HG02943 (cell line): ENCODE measurements around the gene GABRR3.

Source experiments
- ATAC-seq: cut with Tn5 transposase; IDR thresholded peaks from one replicate; pipeline ENCODE4 v1.9.1; 2021; ENCODE audit warnings: mild to moderate bottlenecking, low read depth, moderate library complexity; ENCODE audit not compliant: unreplicated experiment

The GABRR3 gene

DNA sequence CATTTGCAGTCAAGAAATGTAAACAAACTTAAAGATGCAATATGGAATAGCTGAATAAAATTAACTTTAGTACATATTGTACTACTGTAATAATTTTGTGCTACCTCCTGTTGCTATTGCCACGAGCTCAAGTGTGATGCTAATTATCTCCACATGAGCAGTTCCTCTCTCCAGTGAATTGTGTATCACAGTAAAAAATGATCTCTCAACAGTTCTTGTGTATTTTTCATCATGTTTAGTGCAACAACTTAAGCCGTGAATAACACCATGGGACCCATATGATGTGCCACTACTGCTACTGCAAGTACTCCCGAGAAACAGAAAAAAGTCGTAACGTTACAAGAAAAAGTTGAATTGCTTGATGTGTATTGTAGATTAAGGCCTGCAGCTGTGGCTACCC is 75.2 kb downstream of the GABRR3 start:
- ATAC-seq = no peak

DNA sequence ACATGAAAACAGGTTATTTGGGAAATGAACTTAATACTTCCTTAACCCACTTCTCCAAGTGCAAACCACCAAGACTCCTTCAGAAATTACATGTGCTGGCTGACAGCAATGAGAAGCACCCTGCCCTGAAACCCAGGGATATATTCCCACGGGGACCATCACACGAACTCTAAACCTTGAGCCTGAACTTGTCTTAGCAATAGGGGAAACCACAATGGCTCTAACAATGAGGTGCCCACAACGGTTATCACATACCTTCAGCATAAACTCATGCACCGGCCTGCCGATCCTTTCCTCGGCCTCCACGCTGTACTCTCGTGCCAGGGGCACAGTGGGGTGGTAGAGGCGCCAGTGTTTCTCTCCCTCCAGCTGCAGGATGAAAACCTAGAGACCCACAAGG is 76.3 kb downstream of the GABRR3 start:
- no peak for ATAC-seq

DNA sequence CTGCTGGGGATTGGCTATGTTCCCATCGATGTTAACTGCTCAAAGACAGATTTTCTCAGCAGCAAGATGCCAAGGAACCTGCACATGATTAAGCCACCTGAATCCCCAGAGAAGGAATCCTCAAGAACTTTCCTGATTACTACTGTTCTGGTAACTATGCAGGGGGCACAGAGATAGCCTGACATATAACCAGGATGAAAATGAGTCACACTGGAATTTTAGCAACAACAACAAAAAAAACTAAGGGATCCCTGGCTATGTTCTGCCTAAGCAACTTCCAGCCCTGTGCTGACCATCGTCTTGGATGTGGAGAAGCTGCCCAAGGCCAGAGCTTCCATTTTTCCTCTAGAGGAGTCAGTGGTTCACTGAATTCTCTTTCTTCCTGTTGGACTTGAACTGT is 76.7 kb downstream of the GABRR3 start:
- no peak for ATAC-seq

DNA sequence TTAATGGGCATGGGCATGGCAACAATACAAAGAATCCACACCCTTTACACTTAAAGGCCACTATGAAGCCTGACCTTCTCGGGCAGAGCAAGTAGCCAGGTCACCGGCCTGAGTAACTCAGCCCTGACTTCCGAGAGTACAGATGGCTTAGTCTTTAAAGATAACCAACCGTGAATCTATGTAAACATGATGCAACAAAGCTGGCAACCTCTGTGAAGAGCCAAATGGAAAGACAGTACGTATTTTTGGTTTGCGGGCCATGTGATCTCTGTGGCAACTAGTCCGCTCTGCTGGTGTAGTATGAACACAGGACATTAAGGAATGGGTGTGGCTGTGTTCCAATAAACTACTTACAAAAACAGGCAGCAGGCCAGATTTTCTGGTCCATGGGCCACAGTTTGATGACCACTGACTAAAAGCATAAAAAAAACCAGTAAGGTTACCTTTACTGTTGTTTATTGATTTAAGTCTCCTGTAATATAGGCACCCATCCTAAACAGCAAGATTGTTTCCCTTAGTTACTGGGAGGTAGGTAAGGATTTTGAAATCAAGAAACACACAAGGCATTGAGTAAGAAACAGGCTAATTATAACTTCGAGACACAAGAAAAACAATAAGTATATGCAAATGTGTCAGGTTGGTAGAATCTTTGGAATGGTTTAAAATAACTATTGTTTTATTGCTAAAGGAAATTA is 77.4 kb downstream of the GABRR3 start:
- no peak for ATAC-seq

DNA sequence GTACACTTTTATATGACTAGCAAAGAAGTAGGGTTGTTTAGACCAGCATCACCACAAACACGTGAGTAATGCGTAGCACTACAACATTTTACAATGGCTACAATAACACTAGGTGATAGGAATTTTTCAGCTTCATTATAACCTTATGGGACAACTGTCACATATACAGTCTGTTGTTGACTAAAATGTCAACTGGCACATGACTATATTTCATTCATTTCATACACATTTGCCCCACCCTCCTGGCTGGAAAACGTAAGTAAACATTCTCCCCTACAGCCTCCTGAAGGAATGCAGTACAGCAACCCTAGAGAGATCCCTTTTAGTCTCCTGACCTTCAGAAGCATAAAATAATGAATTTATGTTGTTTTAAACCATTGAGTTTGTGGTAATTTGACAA is 79.1 kb downstream of the GABRR3 start:
- no peak for ATAC-seq

DNA sequence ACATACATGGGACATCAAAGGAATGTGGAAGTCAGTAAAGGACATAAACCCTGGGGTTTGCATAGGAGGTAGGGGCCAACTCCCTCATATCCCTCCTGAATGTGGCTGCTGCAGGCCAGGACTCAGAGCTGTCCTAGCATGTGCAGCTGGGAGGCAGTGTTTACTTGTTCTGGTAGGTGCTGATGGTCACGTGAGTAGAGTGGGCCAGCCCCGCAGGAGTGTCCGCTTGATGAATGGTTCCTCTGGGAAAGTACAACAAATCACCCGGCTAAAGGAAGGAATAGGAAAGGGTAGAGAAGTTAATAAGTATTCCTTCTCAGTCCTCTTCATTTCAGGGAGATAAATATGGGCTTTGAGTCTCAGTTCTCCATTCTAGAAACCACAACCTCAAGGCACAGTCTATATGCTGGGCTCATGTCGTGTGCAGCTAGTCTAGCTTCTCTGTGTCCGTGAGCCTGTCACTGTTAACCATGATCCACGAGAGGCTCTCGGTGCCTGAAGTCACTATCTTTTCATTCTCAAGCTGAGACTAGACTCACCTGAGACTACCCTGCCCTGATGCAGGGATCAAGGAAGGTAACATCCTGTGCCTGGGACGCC is 80.8 kb downstream of the GABRR3 start:
- ATAC-seq = no peak

DNA sequence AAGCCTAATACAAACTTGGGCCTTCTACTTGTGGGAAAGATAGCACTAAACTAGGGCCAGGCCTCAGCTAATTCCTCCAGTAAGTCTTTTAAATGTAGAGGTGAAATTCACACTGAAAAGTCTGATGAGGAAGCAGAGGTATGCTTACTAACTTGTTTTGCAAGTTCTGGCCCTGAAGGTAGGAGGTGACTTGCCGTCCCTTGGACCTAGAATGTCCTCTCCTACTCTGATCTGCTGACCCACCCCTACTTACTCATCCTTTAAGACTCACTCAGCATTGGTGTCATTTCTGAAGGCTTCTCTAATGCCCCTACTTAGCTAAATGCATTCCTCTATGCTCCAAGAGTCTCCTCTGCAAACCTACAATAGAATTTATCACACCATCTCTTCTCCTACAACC is 82.2 kb downstream of the GABRR3 start:
- no peak for ATAC-seq

DNA sequence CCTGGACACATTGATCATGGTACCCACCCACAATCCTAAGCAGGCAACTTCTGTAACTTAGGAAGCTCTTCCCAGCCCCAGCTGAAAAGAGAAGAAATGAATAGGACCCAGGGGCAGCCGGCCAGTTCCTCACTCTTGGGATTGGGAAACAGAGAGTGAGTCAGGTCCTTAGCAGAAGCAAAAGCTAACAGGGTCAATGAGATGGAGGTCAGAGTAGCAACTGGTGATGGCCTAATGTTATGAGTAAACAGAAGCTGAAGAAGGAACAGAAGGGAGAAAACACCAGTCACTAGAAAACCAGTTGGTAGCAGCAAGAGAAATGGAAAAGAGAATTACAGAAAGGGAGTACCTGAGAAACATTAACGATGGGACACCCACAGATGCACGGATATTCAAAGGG is 82.8 kb downstream of the GABRR3 start:
- ATAC-seq = no peak

DNA sequence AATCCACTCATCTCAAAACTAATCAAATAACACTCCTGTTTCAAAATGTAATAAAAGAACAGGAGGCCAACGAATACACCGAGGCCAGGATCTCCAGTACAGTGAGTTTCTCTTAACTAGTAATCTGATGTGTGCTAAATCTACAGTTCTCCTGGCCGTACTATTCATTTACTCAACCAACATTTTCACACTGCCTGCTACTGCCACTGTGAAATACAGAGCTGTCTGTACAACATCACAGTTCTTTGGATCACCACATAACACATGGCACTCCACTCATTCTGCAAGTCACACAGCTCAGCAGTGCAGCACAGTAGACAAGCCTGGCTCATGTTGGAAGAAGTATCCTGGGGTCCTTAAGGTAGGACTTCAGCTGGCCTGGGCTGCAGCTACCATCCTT is 84.8 kb downstream of the GABRR3 start:
- no peak for ATAC-seq

DNA sequence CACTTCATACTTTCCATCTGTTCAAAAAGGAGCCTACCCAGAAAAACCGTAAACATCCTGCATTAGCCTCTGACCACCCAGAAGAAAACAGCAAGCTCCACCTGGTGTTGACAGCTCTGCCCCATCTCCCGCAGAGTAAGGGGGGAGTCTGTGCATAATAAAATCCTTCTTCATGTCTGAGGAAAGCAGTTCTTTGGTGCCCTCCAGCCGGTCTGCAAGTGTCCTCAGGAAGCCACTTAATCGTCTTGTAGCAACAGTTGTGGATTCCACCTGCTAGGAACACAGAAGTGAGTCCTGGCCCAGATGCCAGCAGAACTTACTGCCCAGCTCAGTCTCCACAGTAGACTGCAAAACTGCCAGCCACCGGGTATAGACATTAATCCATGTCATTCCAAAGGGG is 85.4 kb downstream of the GABRR3 start:
- no peak for ATAC-seq

DNA sequence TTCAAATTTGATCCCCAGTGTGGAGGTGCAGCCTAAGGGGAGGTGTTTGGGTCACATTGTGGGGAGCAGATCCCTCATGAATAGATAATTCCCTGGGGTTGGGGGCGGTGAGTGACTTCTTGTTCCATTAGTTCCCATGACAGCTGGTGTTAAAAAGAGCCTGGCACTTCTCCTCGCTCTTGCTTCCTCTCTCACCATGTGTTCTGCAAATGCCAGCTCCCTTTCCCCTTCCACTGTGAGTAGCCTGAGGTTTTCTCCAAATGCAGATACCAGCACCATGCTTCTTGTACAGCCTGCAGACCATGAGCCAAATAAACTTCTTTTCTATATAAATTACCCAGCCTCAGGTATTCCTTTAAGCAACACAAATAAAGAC is 86.0 kb downstream of the GABRR3 start:
- ATAC-seq = no peak

DNA sequence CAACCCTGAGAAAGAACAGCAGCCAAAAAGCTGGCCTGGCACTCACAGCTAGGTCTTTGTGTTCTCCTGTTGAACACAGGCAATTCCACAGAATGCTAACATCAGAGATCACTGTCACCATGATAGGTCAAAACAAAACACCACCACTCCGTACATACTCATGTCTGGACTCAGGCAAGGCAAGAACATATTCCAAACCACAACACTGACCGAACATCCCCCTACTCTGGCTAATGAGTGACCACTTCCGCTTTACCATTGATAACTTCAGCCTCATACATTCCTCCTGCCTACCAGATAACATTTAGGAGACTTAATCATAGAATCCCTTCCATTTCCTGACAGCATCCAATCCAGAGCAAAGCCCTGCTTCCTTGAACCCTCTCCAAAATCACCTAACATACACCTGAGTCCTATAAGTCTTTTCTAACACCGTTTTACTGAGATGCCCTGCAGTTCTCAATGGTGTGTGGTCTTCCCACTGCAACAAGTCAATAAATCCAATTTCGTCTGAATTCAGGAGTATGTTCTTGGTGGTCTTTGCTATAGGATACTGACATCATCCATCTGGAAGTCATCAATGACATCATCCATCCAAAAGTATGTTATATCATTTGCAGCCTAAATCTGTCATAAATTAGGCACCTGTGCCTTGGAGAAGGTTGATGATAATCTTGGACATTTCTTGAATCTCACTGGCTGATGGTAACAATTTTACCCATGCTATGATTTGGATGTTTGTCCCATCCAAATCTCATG is 86.6 kb downstream of the GABRR3 start:
- no peak for ATAC-seq

DNA sequence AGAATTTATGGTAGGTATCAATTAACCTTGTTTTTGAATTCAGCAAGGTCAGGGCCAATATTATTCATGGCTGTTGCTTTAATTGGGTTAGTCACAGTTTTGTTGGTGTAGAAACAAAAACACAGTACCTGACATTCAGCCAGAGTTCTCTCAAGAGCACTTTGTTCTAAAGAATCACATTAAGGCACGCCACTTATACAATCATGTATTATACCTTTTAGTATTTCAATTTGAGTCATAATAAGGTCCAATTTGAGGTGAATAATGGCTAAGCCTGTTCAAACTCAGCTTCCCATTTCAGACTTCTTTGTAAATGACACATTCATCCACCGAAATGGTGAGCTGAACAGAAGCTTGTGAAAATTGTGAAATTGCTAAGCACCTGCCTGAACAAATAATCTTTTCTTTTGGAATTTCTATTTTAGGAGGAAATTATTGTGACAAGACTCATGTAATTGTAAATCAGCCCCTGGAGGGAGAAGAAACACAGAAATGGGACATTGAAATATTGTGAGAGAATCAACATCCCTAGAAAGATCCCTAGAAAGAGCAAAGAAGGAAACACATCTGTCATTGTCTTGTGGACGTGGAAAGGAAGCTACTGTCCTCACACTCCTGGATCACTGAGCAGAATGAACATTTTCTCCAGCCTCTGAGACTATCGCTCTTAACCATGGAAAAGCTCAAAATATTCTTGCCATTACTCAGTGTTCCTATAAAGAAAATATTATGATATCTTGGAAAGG is 92.1 kb downstream of the GABRR3 start:
- no peak for ATAC-seq

DNA sequence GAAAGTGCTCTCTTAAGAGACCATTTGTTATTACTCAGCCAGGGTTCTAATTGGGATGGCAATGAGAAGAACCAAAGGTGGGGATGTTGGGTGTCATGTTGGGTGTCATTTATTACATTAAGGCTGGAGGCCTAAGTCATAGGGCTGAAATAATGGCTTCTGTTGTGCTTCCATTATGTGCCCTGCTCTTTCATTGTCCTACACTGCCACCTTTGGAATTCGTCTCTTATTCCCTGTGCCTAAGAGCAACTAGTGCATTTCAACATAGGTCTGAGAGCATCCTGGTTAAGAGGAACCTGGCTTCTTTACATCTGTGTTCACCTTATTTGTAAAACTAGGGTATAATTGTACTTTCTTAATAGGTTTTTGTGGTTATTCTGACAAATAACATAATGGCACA is 95.1 kb downstream of the GABRR3 start:
- ATAC-seq = no peak

DNA sequence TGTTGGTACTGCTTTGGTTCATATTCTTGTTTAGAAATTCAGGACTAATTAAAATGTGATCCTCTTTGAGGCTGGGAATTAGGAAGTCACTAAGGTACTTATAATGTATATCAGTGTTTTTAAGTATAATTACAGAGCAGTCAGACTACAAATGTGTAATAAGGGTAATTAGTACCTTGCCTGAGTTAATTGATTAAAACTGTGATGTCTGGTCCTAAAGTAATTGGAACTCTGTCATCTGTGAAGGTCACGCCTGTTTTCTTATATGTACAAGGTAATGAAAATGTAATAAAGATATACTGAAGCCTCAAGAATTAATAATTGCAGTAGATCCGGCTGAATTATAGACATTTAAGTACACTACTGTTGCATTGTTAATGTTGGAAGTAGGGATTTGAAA is 95.7 kb downstream of the GABRR3 start:
- ATAC-seq = no peak

DNA sequence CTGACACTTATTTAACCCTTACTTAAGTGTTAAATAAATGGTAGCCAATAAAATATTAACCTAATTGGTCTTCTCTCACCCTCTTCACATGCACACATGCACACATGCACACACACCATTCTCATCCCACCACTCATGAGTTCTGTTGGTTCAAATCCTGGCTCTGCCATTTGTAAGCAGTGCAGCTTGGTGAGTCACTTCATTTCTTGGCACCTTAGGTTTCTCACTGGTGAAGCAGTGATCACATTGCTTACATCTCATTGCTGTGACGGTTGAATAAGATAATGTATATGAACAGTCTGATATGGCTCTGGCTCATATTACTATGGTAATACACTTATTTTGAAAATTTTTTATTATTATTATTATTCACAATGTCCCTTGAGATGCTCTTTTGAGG is 96.7 kb downstream of the GABRR3 start:
- ATAC-seq = no peak

DNA sequence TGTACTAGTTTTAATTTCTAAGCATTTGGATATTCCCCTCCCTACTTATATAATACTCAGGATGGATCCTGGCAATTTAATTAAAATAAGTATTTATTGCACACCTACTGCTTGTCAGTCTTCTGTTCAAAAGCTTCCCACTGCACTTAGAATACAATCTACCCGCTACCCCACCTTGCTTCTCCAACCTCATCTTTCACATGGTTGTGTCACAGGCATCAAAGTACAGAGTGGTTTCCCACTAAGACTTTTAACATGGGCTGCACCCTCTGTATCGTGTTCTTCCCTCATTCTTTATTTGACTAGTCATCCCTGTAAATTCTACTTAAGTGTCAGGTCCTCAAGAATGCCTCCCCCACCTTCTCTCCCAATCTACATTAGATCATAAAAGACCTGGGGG is 97.9 kb downstream of the GABRR3 start:
- ATAC-seq = no peak

DNA sequence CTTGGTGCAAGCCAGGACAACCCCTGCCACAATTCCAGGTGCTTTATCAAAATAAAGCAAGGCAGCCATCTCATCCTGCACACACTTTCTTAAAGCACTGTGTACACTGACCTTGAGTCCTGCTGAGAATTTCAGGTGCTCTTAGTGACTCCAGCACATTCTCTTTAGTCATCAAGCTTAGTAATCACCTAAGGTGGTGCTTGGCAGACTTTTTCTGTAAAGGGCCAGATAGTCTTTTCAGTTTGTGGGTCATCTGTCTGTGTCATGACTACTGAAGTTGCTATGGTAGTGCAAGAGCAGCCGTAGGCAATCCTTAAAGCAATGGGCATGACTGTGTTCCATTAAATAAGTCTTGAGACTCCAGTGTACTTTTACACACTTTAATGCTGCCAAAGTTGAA is 99.3 kb downstream of the GABRR3 start:
- no peak for ATAC-seq
